HepG2 (cell line): ENCODE measurements around the gene NTF3. TPM values are rescaled to one million over a fixed set of nuclear protein-coding genes. Genes with fewer than 3 reads are reported as not detected.

Experiments used
- ATAC-seq: fragments of 200-7000 bp; cut with Tn5 transposase; 3 replicates; pipeline ENCODE4 v1.9.1; 2020; ENCODE audit warnings: mild to moderate bottlenecking, moderate library complexity
- BruUV-seq: library from RNA; stranded (reverse); fragments of 400-500 nt; replicated peaks from 2 replicates; lab custom pipeline; 2021; lab: Mats Ljungman, UMichigan
- CTCF ChIA-PET: fragments of 300-600 bp; formaldehyde crosslinking; extraction: SDS; loops from one replicate; lab custom pipeline; 2021; ENCODE audit warnings: low total read pairs, inconsistent platforms, low intra/inter-chr PET ratio; lab: Yijun Ruan, JAX
- POLR2A ChIA-PET: fragments of 350-600 bp; sonication (Branson Sonifier 250); formaldehyde crosslinking; loops from one replicate; lab custom pipeline; 2020; ENCODE audit warnings: antibody characterized with exemption, inconsistent platforms; lab: Yijun Ruan, JAX
- DNase-seq: peaks from one replicate; pipeline ENCODE4 v3.0.0-alpha.2; 2015; ENCODE audit warnings: low spot score
- FAIRE-seq: peaks from 3 replicates; lab custom pipeline; 2011; peaks lifted over from hg19 to GRCh38; lab: Jason Lieb, UNC
- H2AFZ ChIP-seq: one replicate; pipeline ENCODE4 v1.6.1; 2011; ENCODE audit warnings: low read length, inconsistent platforms
- H3K27ac ChIP-seq: fragments of 300-600 bp; 3 replicates; pipeline ENCODE4 v1.8.0; 2011; ENCODE audit warnings: mixed run types, mild to moderate bottlenecking, mixed read lengths, low read length, inconsistent platforms; ENCODE audit not compliant: insufficient read depth; ENCODE audit errors: extremely low read length
- H3K27me3 ChIP-seq, 2 experiments: fragments of 200-600 bp in 1 of 2; 2 replicates in 1 of 2; 3 replicates in 1 of 2; pipeline versions ENCODE4 v1.6.0 to v1.8.0; 2011; ENCODE audit warnings: low read length in 2 of 2, mild to moderate bottlenecking in 2 of 2, moderate library complexity in 2 of 2, inconsistent platforms in 1 of 2; ENCODE audit not compliant: insufficient read depth in 2 of 2, control insufficient read depth in 1 of 2
- H3K36me3 ChIP-seq, 2 experiments: fragments of 200-600 bp in 1 of 2; replicated peaks in 1 of 2; 2 replicates in 1 of 2; 3 replicates in 1 of 2; pipeline versions ENCODE4 v1.5.1 to v1.8.0; 2011; ENCODE audit warnings: low read length in 2 of 2, inconsistent platforms in 1 of 2; ENCODE audit not compliant: insufficient read depth in 2 of 2, control insufficient read depth in 1 of 2
- H3K4me1 ChIP-seq: 2 replicates; pipeline ENCODE4 v1.5.1; 2012; ENCODE audit warnings: low read length, inconsistent platforms; ENCODE audit not compliant: insufficient read depth
- H3K4me2 ChIP-seq: 2 replicates; pipeline ENCODE4 v1.6.0; 2011; ENCODE audit warnings: low read depth, low read length, inconsistent platforms
- H3K4me3 ChIP-seq, 3 experiments: fragments of 200-600 bp in 1 of 3; sonication (generic), shearing (Covaris generic) in 1 of 3; replicated peaks in 1 of 3; 2 replicates each; pipeline ENCODE4 v1.5.1; 2011 to 2016; ENCODE audit warnings: low read length in 3 of 3, inconsistent platforms in 2 of 3, low read depth in 2 of 3, mild to moderate bottlenecking in 2 of 3, control low read depth in 1 of 3, mixed read lengths in 1 of 3; ENCODE audit not compliant: insufficient read depth in 1 of 3
- H3K79me2 ChIP-seq: one replicate; pipeline ENCODE4 v1.6.1; 2011; ENCODE audit warnings: low read length, inconsistent platforms; ENCODE audit not compliant: insufficient read depth
- H3K9ac ChIP-seq: 2 replicates; pipeline ENCODE4 v1.6.0; 2011; ENCODE audit warnings: mild to moderate bottlenecking, low read depth, low read length, inconsistent platforms; ENCODE audit not compliant: insufficient read depth
- H3K9me3 ChIP-seq: 2 replicates; pipeline ENCODE4 v1.5.1; 2012; ENCODE audit warnings: mild to moderate bottlenecking, low read length
- H4K20me1 ChIP-seq: 2 replicates; pipeline ENCODE4 v1.6.0; 2011; ENCODE audit warnings: inconsistent platforms, mild to moderate bottlenecking, low read length, moderate library complexity; ENCODE audit not compliant: insufficient read depth
- AHDC1 ChIP-seq: sonication (generic); formaldehyde crosslinking; IDR thresholded peaks from 2 replicates; pipeline ENCODE4 v1.5.1; 2020; ENCODE audit warnings: mild to moderate bottlenecking, missing genetic modification reagents, borderline replicate concordance
- FOXC1 ChIP-seq: sonication (generic); formaldehyde crosslinking; IDR thresholded peaks from 2 replicates; pipeline ENCODE4 v1.8.0; 2022; ENCODE audit warnings: mild to moderate bottlenecking, missing genetic modification reagents, borderline replicate concordance
- FOXJ3 ChIP-seq: sonication (generic); formaldehyde crosslinking; IDR thresholded peaks from 2 replicates; pipeline ENCODE4 v1.4.0; 2020; ENCODE audit warnings: missing genetic modification reagents, mild to moderate bottlenecking, borderline replicate concordance
- KDM4B ChIP-seq: sonication (generic); formaldehyde crosslinking; IDR thresholded peaks from 2 replicates; pipeline ENCODE4 v1.4.0; 2020; ENCODE audit warnings: missing genetic modification reagents
- MZF1 ChIP-seq: sonication (generic); formaldehyde crosslinking; IDR thresholded peaks from 2 replicates; pipeline ENCODE4 v1.8.1; 2023; ENCODE audit warnings: mild to moderate bottlenecking, missing genetic modification reagents, borderline replicate concordance
- PAWR ChIP-seq: sonication (generic); formaldehyde crosslinking; IDR thresholded peaks from 2 replicates; pipeline ENCODE4 v1.4.0; 2020; ENCODE audit warnings: missing genetic modification reagents, mild to moderate bottlenecking, borderline replicate concordance
- POLR2A ChIP-seq, 2 experiments: IDR thresholded peaks; 2 replicates each; pipeline ENCODE4 v1.6.1; 2011; ENCODE audit warnings: low read depth in 2 of 2, low read length in 2 of 2, mild to moderate bottlenecking in 1 of 2, moderate library complexity in 1 of 2; ENCODE audit not compliant: insufficient read depth in 1 of 2
- RARG ChIP-seq: sonication (generic); formaldehyde crosslinking; IDR thresholded peaks from 2 replicates; pipeline ENCODE4 v1.4.0; 2020; ENCODE audit warnings: low read depth, mild to moderate bottlenecking, missing genetic modification reagents
- ZFP37 ChIP-seq: sonication (generic); formaldehyde crosslinking; IDR thresholded peaks from 2 replicates; pipeline ENCODE4 v1.4.0; 2020; ENCODE audit warnings: missing genetic modification reagents, borderline replicate concordance
- ZFY ChIP-seq: sonication (generic); formaldehyde crosslinking; IDR thresholded peaks from 2 replicates; pipeline ENCODE4 v1.4.0; 2020; ENCODE audit warnings: missing genetic modification reagents
- ZNF232 ChIP-seq: sonication (generic); formaldehyde crosslinking; IDR thresholded peaks from 2 replicates; pipeline ENCODE4 v1.4.0; 2020; ENCODE audit warnings: missing genetic modification reagents, borderline replicate concordance
- ZNF34 ChIP-seq: sonication (generic); formaldehyde crosslinking; IDR thresholded peaks from 2 replicates; pipeline ENCODE4 v1.4.0; 2020; ENCODE audit warnings: mild to moderate bottlenecking, missing genetic modification reagents, borderline replicate concordance
- ZNF709 ChIP-seq: sonication (generic); formaldehyde crosslinking; IDR thresholded peaks from 2 replicates; pipeline ENCODE4 v1.5.0; 2020; ENCODE audit warnings: mild to moderate bottlenecking, missing genetic modification reagents
- ZSCAN20 ChIP-seq: sonication (generic); formaldehyde crosslinking; IDR thresholded peaks from 2 replicates; pipeline ENCODE4 v1.4.0; 2020; ENCODE audit warnings: missing genetic modification reagents, mild to moderate bottlenecking, borderline replicate concordance
- WGBS: methylation state at CpG from one replicate; pipeline ENCODE4 v1.1.6; 2017; ENCODE audit warnings: low lambda C conversion rate; 5-methylcytosine and 5-hydroxymethylcytosine counted together
- in situ Hi-C: cut with HindIII; loops from 2 replicates; pipeline ENCODE4 v1.10.0; 2017; ENCODE audit warnings: low pct_unique_long_range_greater_than_20kb; ENCODE audit not compliant: extremely low pct_ligation_motif_present
- intact Hi-C: fragments of 100-400 bp; cut with micrococcal nuclease; formaldehyde crosslinking; loops from one replicate; pipeline ENCODE4 v1.10.0; 2022; ENCODE audit not compliant: unreplicated experiment
- polyA plus RNA-seq, 8 experiments: library from polyadenylated mRNA; depleted of rRNA in 3 of 8; stranded (reverse) in 7 of 8; unstranded in 1 of 8; fragments of >200 nt; fragmentation: Illumina TruSeq in 4 of 8; extraction: Trizol in 4 of 8; gene quantifications; 2 replicates each; pipeline versions ENCODE4 v1.2.1 to v1.2.3, GENCODE V29; 2011 to 2016; ENCODE audit warnings: low read depth in 4 of 8, missing spikeins in 1 of 8, mixed read lengths in 1 of 8; ENCODE audit not compliant: insufficient read depth in 1 of 8
- total RNA-seq, 5 experiments: library from RNA; depleted of rRNA; stranded (reverse); fragments of >200 nt; fragmentation: Illumina TruSeq; extraction: Trizol; gene quantifications; 2 replicates each; pipeline ENCODE4 v1.2.3, GENCODE V29; 2016; ENCODE audit warnings: low read depth in 1 of 5
- TF ChIP-seq, protein P1 (sequence below): sonication (generic); formaldehyde crosslinking; IDR thresholded peaks from 2 replicates; pipeline ENCODE4 v1.8.1; 2023; ENCODE audit warnings: mild to moderate bottlenecking, moderate library complexity, missing genetic modification reagents
- TF ChIP-seq, protein P2 (sequence below): sonication (generic); formaldehyde crosslinking; IDR thresholded peaks from 2 replicates; pipeline ENCODE4 v1.5.1; 2020; ENCODE audit warnings: mild to moderate bottlenecking, missing genetic modification reagents, moderate library complexity

The NTF3 gene
- total and polyA plus RNA-seq, 2 of the 13 experiments (the other 11 are each of a cell fraction or from before 2014, with no cell fraction given): not detected

- in situ Hi-C loops: no loop called here
- TF ChIP-seq ZNF34: no peak
- TF ChIP-seq POLR2A (IDR thresholded peaks at IDR 0.05; ENCODE audit: insufficient read depth in 1 of 2, low read depth in 2 of 2, low read length in 2 of 2): no peak
- TF ChIP-seq AHDC1 (CRISPR knock-in tag): no peak
- no peak for TF ChIP-seq FOXC1 (CRISPR knock-in tag)
- no peak for TF ChIP-seq FOXJ3
- TF ChIP-seq MZF1: no peak
- TF ChIP-seq, protein P1, sequence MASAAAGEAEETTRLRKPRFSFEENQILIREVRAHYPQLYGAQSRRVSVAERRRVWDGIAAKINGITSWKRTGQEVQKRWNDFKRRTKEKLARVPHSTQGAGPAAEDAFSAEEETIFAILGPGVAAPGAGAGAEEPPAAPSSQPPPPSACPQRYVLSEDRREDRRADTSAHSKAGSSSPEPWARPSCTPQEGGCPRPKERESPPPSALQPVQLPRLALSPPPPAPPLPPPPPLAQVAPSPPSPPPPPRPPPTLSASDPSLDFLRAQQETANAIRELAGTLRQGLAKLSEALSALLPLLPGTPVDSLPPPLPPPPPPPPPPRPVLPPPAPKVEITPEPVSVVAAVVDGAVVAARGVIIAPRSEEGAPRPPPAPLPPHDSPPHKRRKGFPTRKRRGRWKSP: no peak
- no peak for TF ChIP-seq ZNF232 (CRISPR knock-in tag)
- no peak for TF ChIP-seq RARG (CRISPR knock-in tag)
- no peak for TF ChIP-seq ZFY (CRISPR knock-in tag)
- TF ChIP-seq, protein P2, sequence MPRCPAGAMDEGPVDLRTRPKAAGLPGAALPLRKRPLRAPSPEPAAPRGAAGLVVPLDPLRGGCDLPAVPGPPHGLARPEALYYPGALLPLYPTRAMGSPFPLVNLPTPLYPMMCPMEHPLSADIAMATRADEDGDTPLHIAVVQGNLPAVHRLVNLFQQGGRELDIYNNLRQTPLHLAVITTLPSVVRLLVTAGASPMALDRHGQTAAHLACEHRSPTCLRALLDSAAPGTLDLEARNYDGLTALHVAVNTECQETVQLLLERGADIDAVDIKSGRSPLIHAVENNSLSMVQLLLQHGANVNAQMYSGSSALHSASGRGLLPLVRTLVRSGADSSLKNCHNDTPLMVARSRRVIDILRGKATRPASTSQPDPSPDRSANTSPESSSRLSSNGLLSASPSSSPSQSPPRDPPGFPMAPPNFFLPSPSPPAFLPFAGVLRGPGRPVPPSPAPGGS (CRISPR knock-in tag): no peak
- TF ChIP-seq PAWR (CRISPR knock-in tag): no peak
- no peak for TF ChIP-seq KDM4B
- no peak for TF ChIP-seq ZSCAN20 (CRISPR knock-in tag)
- TF ChIP-seq ZNF709 (CRISPR knock-in tag): no peak
- no peak for TF ChIP-seq ZFP37 (CRISPR knock-in tag)
Measured at GRCh38 chr12:5430641-5431603, 986 bp upstream of the NTF3 start.

More at GRCh38 chr12:5430641-5431603, 986 bp upstream of the NTF3 start:
- FAIRE-seq (no peak), DNase-seq (no peak), ATAC-seq (no peak)
- H3K4me3 ChIP-seq: no peak overlapping the region
- WGBS: 16% methylated on average over 56 of the region's 58 CpGs
- H3K79me2 ChIP-seq: no peaks in the 10 kb centered on the region
- intact Hi-C loops: no loop called here
- no peaks in the 10 kb centered on the region for H3K9me3 ChIP-seq
- no peak overlapping the region for H2AFZ ChIP-seq
- no TSS peak for BruUV-seq
- no peaks in the 10 kb centered on the region for H3K4me1 ChIP-seq
- no peaks in the 10 kb centered on the region for H4K20me1 ChIP-seq
- no peak overlapping the region for H3K9ac ChIP-seq
- no peak overlapping the region for H3K27ac ChIP-seq
- ChIA-PET POLR2A (no interaction called here), CTCF (no interaction called here)
- H3K36me3 ChIP-seq: no peaks in the 10 kb centered on the region
- H3K27me3 ChIP-seq: peaks cover 6 to 36% of the 10 kb centered on the region in 2 experiments; a peak in 4 of 5 replicates
- H3K4me2 ChIP-seq: no peak overlapping the region
